HEK293 (cell line): ENCODE measurements around the gene UNK.

ENCODE experiments used
- BCL11A ChIP-seq: fragments of 450-650 bp; formaldehyde crosslinking; IDR thresholded peaks from 2 replicates; pipeline ENCODE4 v1.5.1; 2016; ENCODE audit warnings: low read depth, missing biosample characterization, missing genetic modification characterization
- ELK4 ChIP-seq: IDR thresholded peaks from 2 replicates; pipeline ENCODE4 v1.6.1; 2011; ENCODE audit warnings: mild to moderate bottlenecking, low read depth, low read length, borderline replicate concordance
- KLF1 ChIP-seq: fragments of 450-650 bp; formaldehyde crosslinking; IDR thresholded peaks from 2 replicates; pipeline ENCODE4 v1.5.1; 2016; ENCODE audit warnings: missing biosample characterization, missing genetic modification characterization
- KLF16 ChIP-seq: fragments of 450-650 bp; formaldehyde crosslinking; IDR thresholded peaks from 2 replicates; pipeline ENCODE4 v1.5.1; 2017; ENCODE audit warnings: missing biosample characterization, missing genetic modification characterization
- KLF7 ChIP-seq: fragments of 450-650 bp; formaldehyde crosslinking; IDR thresholded peaks from 2 replicates; pipeline ENCODE4 v1.5.1; 2016; ENCODE audit warnings: missing biosample characterization, missing genetic modification characterization, borderline replicate concordance
- KLF8 ChIP-seq: fragments of 450-650 bp; formaldehyde crosslinking; IDR thresholded peaks from 2 replicates; pipeline ENCODE4 v1.5.1; 2016; ENCODE audit warnings: missing biosample characterization, missing genetic modification characterization
- PRDM2 ChIP-seq: fragments of 450-650 bp; formaldehyde crosslinking; IDR thresholded peaks from 2 replicates; pipeline ENCODE4 v1.5.1; 2016; ENCODE audit warnings: missing biosample characterization, missing genetic modification characterization, borderline replicate concordance
- PRDM4 ChIP-seq: fragments of 450-650 bp; formaldehyde crosslinking; IDR thresholded peaks from 2 replicates; pipeline ENCODE4 v1.5.1; 2017; ENCODE audit warnings: missing biosample characterization, missing genetic modification characterization
- SP7 ChIP-seq: fragments of 450-650 bp; formaldehyde crosslinking; IDR thresholded peaks from 2 replicates; pipeline ENCODE4 v1.5.1; 2016; ENCODE audit warnings: missing biosample characterization, missing genetic modification characterization
- ZBTB20 ChIP-seq: fragments of 450-650 bp; formaldehyde crosslinking; IDR thresholded peaks from 2 replicates; pipeline ENCODE4 v1.5.1; 2016; ENCODE audit warnings: missing biosample characterization, missing genetic modification characterization
- ZBTB8A ChIP-seq: fragments of 450-650 bp; formaldehyde crosslinking; IDR thresholded peaks from 2 replicates; pipeline ENCODE4 v1.5.1; 2016; ENCODE audit warnings: missing biosample characterization, missing genetic modification characterization
- ZFHX2 ChIP-seq: fragments of 450-650 bp; formaldehyde crosslinking; conservative IDR thresholded peaks from 2 replicates; pipeline ENCODE4 v1.5.1; 2016; ENCODE audit warnings: missing biosample characterization, missing genetic modification characterization
- ZIC2 ChIP-seq: fragments of 450-650 bp; formaldehyde crosslinking; IDR thresholded peaks from 2 replicates; pipeline ENCODE4 v1.5.1; 2016; ENCODE audit warnings: missing biosample characterization, missing genetic modification characterization
- ZNF140 ChIP-seq: fragments of 450-650 bp; formaldehyde crosslinking; IDR thresholded peaks from 2 replicates; pipeline ENCODE4 v1.5.1; 2016; ENCODE audit warnings: missing biosample characterization, missing genetic modification characterization
- ZNF2 ChIP-seq: fragments of 450-650 bp; formaldehyde crosslinking; IDR thresholded peaks from 2 replicates; pipeline ENCODE4 v1.5.1; 2016; ENCODE audit warnings: missing biosample characterization, missing genetic modification characterization
- ZNF223 ChIP-seq: fragments of 450-650 bp; formaldehyde crosslinking; IDR thresholded peaks from 2 replicates; pipeline ENCODE4 v1.5.1; 2016; ENCODE audit warnings: missing biosample characterization, missing genetic modification characterization
- ZNF341 ChIP-seq: fragments of 450-650 bp; formaldehyde crosslinking; IDR thresholded peaks from 2 replicates; pipeline ENCODE4; 2016; ENCODE audit warnings: low read depth, missing biosample characterization, missing genetic modification characterization
- ZNF501 ChIP-seq: fragments of 450-650 bp; formaldehyde crosslinking; IDR thresholded peaks from 2 replicates; pipeline ENCODE4 v1.5.1; 2016; ENCODE audit warnings: missing biosample characterization, missing genetic modification characterization
- ZNF558 ChIP-seq: fragments of 450-650 bp; formaldehyde crosslinking; IDR thresholded peaks from 2 replicates; pipeline ENCODE4 v1.5.1; 2016; ENCODE audit warnings: missing biosample characterization, missing genetic modification characterization
- ZNF561 ChIP-seq: fragments of 450-650 bp; IDR thresholded peaks from 2 replicates; pipeline ENCODE4 v1.5.1; 2018; ENCODE audit warnings: missing biosample characterization, missing genetic modification characterization, borderline replicate concordance
- ZNF610 ChIP-seq: fragments of 450-650 bp; formaldehyde crosslinking; IDR thresholded peaks from 2 replicates; pipeline ENCODE4 v1.5.1; 2016; ENCODE audit warnings: missing biosample characterization, missing genetic modification characterization, borderline replicate concordance
- ZNF626 ChIP-seq: fragments of 450-650 bp; sonication (Bioruptor Pico); formaldehyde crosslinking; IDR thresholded peaks from 2 replicates; pipeline ENCODE4 v1.5.1; 2018; ENCODE audit warnings: missing biosample characterization, missing genetic modification characterization, inconsistent platforms
- ZNF704 ChIP-seq: fragments of 450-650 bp; formaldehyde crosslinking; IDR thresholded peaks from 2 replicates; pipeline ENCODE4 v1.5.1; 2016; ENCODE audit warnings: missing biosample characterization, missing genetic modification characterization
- ZSCAN18 ChIP-seq: fragments of 450-650 bp; formaldehyde crosslinking; IDR thresholded peaks from 2 replicates; pipeline ENCODE4 v1.5.1; 2016; ENCODE audit warnings: missing biosample characterization, missing genetic modification characterization
- ZSCAN23 ChIP-seq: fragments of 450-650 bp; formaldehyde crosslinking; IDR thresholded peaks from 2 replicates; pipeline ENCODE4 v1.5.1; 2016; ENCODE audit warnings: missing biosample characterization, missing genetic modification characterization
- ZSCAN30 ChIP-seq: fragments of 450-650 bp; IDR thresholded peaks from 2 replicates; pipeline ENCODE4 v1.5.1; 2018; ENCODE audit warnings: missing biosample characterization, mild to moderate bottlenecking, missing genetic modification characterization, moderate library complexity
- ZXDB ChIP-seq: fragments of 450-650 bp; formaldehyde crosslinking; IDR thresholded peaks from 2 replicates; pipeline ENCODE4 v1.5.1; 2016; ENCODE audit warnings: missing biosample characterization, missing genetic modification characterization

UNK gene

DNA sequence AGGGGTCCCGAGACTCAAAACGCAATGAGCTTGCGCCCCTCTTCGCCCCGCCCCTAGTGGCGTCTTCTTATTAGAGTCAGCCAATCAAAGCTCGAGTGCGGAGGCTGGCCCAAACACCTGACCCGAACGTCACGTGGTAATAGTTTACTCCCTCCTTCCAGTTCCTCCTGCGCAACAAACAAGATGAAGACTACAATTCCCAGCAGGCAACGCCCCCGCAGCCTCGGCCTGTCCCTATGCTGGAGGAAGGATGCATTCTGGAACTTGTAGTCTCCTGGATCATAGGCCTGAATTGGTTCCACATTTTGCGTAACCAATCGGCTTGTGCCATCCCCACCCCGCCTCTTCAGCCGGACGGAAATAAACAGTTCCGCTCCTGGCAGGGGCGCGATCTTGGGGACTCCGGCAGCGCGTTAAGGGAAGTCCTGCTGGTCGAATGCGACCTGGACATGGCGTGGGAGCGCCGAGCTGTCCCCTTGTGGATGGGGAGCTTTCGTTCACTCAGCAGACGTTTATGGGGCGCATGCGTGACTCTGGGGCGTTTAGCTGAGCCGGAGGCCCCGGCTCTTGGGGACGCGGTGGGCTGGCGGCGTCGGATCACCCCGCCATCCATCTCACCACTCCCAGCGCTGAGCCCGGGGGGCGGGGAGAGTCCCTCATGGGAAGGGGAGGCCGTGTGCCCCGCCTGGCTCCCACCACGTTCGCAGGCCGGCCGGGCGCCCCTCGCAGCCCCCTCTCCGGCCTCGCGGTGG lies 70.9 kb downstream of the UNK start, which contains the start of gene WBP2 (continued):
- TF ChIP-seq ELK4 (peak; percentile 64; the same call in 1 of the 2 replicates), ZBTB20 (tag by site-specific recombination) (peak; percentile 82), KLF7 (tag by site-specific recombination) (0 out of 2 replicates have a peak, but pooled peaks have one; percentile 20), ZNF140 (peak; percentile 100), SP7 (peak; percentile 76; the same call in 1 of the 2 replicates), KLF1 (tag by site-specific recombination) (peak; percentile 61), ZNF501 (tag by site-specific recombination) (peak; percentile 83), ZSCAN18 (tag by site-specific recombination) (0 out of 2 replicates have a peak, but pooled peaks have one; percentile 42), PRDM2 (tag by site-specific recombination) (no peak), ZNF558 (tag by site-specific recombination) (no peak), ZNF341 (peak; percentile 20; the same call in 1 of the 2 replicates), PRDM4 (tag by site-specific recombination) (no peak), BCL11A (tag by site-specific recombination) (no peak), ZIC2 (peak; percentile 85), ZNF626 (no peak), ZNF704 (no peak), ZNF2 (tag by site-specific recombination) (peak; percentile 60; the same call in 1 of the 2 replicates), ZNF561 (tag by site-specific recombination) (no peak; the same call in 1 of the 2 replicates), ZNF610 (tag by site-specific recombination) (peak; percentile 82; the same call in 1 of the 2 replicates), ZFHX2 (tag by site-specific recombination) (peak; percentile 81), KLF8 (tag by site-specific recombination) (peak; percentile 66), ZBTB8A (peak; percentile 80), ZNF223 (0 out of 2 replicates have a peak, but pooled peaks have one; percentile 9), KLF16 (peak; percentile 61), ZSCAN30 (tag by site-specific recombination) (0 out of 2 replicates have a peak, but pooled peaks have one; percentile 55), ZXDB (tag by site-specific recombination) (peak; percentile 99), ZSCAN23 (0 out of 2 replicates have a peak, but pooled peaks have one; percentile 21)
